GM12801 (cell line): ENCODE data around the gene SLC35E3.

Experiments used
- CTCF ChIP-seq: IDR thresholded peaks from one replicate; pipeline ENCODE4 v1.5.1; 2011; ENCODE audit warnings: control low read depth; ENCODE audit not compliant: insufficient read length; ENCODE audit errors: extremely low read depth

The SLC35E3 gene

GRCh38 chr12:68745904-68746571 lies at the start of gene SLC35E3:
TSS of gene SLC35E3 (plus strand) at chr12:68746176. CDS start at chr12:68746378, 202 bp downstream.
- no peak for TF ChIP-seq CTCF

DNA sequence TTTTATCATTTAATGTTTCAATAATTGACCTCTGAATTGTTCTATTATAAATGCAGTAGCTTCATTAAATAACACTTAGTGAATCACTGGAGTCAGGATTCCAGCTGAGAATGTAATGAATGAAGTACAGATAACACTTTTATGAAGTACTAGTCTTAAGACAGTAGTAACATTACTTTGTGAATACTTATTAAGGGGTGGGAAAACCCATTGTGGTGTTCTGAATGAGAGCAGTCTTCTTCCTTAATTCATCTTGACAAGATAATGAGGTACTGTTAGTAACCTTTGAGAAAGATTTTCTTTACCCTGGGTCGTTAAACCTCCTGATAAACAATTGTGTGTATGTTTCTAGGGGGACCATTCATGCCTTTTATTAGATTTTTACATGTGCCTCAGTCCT lies 46.5 kb upstream of the SLC35E3 start:
- no peak for TF ChIP-seq CTCF

- TF ChIP-seq CTCF, result no peak
These were observed 18.2 kb upstream of the SLC35E3 start for GRCh38 chr12:68727776-68728175.

- TF ChIP-seq CTCF, result no peak
These were observed 12.3 kb upstream of the SLC35E3 start for GRCh38 chr12:68733661-68734071.

DNA sequence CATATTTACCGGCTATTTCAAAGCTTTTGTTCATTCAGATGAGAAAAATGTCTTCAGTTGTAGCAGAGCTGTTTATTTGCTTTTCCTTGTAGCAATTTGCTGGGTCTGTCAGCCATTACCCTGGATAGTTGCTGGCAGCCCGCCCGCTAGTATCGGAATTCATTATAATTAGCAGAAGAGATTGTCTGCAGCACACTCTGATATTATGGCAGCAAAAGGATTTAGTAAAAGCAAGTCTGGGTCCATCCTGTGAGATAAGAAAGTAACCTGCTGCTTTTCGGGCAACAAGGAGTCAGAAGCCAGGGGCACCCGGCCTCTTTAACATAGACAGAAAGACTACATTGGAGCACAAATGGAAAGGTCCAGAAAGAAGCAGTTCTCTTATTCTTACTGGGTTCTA lies 6.1 kb upstream of the SLC35E3 start:
- TF ChIP-seq CTCF, result no peak

DNA sequence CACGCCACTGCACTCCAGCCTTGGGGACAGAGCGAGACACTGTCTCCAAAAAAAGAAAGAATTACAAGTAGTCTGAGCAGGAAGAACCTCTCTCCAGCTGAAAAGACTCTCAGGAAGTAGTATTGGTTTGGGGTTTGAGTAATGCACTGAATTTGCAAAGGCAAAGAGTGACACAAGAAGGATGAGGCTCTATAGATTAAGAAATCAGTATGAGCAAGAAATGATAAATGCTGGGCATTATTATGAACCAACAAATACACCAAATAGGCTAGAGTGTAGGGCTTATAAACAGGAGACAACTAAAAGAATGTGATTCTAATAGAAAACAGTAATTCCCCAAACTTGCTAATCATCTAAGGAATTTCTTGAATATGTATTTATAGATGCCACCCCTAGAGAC lies 2.6 kb upstream of the SLC35E3 start:
- no peak for TF ChIP-seq CTCF

DNA sequence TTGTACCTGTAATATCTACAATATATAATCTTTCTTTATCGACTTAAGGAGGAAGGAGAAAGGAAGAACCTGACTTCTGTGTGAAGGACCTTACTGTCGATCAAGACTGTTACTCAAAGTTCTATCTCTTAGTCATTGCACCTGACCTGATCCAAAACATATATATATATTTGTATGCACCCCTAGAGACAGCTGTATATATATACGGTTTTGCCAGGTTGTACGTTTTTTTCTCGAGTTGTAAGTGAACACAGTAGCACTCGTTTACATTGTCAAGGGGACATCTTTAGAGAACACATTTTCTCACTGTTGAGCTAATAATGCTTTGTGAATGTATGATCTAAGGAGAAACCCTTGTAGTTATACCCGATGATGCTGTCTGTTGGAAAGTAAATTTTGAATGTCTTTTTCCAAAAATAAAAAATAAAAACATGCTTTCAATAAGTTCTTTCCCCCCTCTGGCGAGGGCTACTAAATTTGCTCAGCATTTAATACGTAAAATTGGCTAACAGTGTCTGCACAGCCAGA lies 536 bp upstream of the SLC35E3 start:
- TF ChIP-seq CTCF, result no peak
